ENCODE data around the gene TACSTD2.

DNA sequence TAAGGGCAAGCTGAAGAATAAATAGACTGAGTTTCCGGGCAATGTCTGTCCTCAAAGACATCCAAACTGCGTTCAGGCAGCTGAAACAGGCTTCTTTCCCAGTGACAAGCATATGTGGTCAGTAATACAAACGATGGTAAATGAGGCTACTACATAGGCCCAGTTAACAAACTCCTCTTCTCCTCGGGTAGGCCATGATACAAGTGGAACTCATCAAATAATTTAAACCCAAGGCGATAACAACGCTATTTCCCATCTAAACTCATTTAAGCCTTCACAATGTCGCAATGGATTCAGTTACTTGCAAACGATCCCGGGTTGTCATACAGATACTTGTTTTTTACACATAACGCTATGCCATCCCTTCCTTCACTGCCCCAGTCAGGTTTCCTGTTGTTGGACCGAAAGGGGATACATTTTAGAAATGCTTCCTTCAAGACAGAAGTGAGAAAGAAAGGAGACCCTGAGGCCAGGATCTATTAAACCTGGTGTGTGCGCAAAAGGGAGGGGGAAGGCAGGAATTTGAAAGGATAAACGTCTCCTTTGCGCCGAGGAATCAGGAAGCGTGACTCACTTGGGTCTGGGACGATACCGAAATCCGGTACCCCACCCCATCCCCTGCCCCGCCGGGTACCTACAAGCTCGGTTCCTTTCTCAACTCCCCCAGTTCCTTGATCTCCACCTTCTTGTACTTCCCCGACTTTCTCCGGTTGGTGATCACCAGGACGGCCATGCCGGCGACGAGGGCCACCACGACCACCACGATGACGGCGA is 1.3 kb downstream of the TACSTD2 start:
- TF ChIP-seq, protein P1, sequence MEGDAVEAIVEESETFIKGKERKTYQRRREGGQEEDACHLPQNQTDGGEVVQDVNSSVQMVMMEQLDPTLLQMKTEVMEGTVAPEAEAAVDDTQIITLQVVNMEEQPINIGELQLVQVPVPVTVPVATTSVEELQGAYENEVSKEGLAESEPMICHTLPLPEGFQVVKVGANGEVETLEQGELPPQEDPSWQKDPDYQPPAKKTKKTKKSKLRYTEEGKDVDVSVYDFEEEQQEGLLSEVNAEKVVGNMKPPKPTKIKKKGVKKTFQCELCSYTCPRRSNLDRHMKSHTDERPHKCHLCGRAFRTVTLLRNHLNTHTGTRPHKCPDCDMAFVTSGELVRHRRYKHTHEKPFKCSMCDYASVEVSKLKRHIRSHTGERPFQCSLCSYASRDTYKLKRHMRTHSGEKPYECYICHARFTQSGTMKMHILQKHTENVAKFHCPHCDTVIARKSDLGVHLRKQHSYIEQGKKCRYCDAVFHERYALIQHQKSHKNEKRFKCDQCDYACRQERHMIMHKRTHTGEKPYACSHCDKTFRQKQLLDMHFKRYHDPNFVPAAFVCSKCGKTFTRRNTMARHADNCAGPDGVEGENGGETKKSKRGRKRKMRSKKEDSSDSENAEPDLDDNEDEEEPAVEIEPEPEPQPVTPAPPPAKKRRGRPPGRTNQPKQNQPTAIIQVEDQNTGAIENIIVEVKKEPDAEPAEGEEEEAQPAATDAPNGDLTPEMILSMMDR (IDR thresholded peaks at IDR 0.05), result no peak
- TF ChIP-seq EZH2phosphoT487 (IDR thresholded peaks at IDR 0.05), result no peak
- no peak for TF ChIP-seq EZH2 (IDR thresholded peaks at IDR 0.05)

Measured in neural progenitor cell (in vitro differentiated cells).